ENCODE results near the gene PLA2G2D. TPM values are rescaled to one million over a fixed set of nuclear protein-coding genes. Genes with fewer than 3 reads are reported as not detected.

The PLA2G2D gene
- not detected in 2 replicates for total RNA-seq (2012; rRNA removed)

- H3K4me1 ChIP-seq (ENCODE audit: control insufficient read depth, insufficient read depth, low read length) = peaks cover 2% of the 10 kb centered on the region
- H3K36me3 ChIP-seq (ENCODE audit: insufficient read depth, low read length) = no peaks in the 10 kb centered on the region
- no peak within 1 kb of the TSS for H3K4me3 ChIP-seq (ENCODE audit: low read length)
- no peak within 1 kb of the TSS for H3K9ac ChIP-seq (ENCODE audit: low read depth, low read length)
- H3K9me3 ChIP-seq (replicated peaks; ENCODE audit: low read length) = no peaks in the 10 kb centered on the region
- H3K4me2 ChIP-seq (ENCODE audit: low read length) = no peak within 1 kb of the TSS
- peaks cover 30% of the 10 kb centered on the region for H3K27me3 ChIP-seq (ENCODE audit: control insufficient read depth, insufficient read depth, low read length)
These were observed at the start of gene PLA2G2D for GRCh38 chr1:20119347-20119746. Gene PLA2G2D, minus strand, starts transcription at chr1:20119536. Its CDS starts 38 bp downstream, at chr1:20119498.

- peaks cover 39% of the 10 kb centered on the region for H3K27me3 ChIP-seq (ENCODE audit: control insufficient read depth, insufficient read depth, low read length)
- no peaks in the 10 kb centered on the region for H3K4me1 ChIP-seq (ENCODE audit: control insufficient read depth, insufficient read depth, low read length)
- no peak overlapping the region for H3K4me3 ChIP-seq (ENCODE audit: low read length)
- H3K9me3 ChIP-seq (replicated peaks; ENCODE audit: low read length) = no peaks in the 10 kb centered on the region
- no peak overlapping the region for H3K9ac ChIP-seq (ENCODE audit: low read depth, low read length)
- H3K36me3 ChIP-seq (ENCODE audit: insufficient read depth, low read length) = no peaks in the 10 kb centered on the region
- no peak overlapping the region for H3K4me2 ChIP-seq (ENCODE audit: low read length)
These were observed 49.5 kb upstream of the PLA2G2D start for GRCh38 chr1:20168564-20169491.

GRCh38 chr1:20167126-20167525 is 47.8 kb upstream of the PLA2G2D start:
- Histone ChIP-seq H3K9ac (ENCODE audit: low read depth, low read length) (no peak overlapping the region), H3K4me3 (ENCODE audit: low read length) (no peak overlapping the region)

GRCh38 chr1:20166051-20166450 is 46.7 kb upstream of the PLA2G2D start:
- H3K36me3 ChIP-seq (ENCODE audit: insufficient read depth, low read length) = no peaks in the 10 kb centered on the region
- H3K27me3 ChIP-seq (ENCODE audit: control insufficient read depth, insufficient read depth, low read length) = peaks cover 46% of the 10 kb centered on the region
- no peaks in the 10 kb centered on the region for H3K9me3 ChIP-seq (replicated peaks; ENCODE audit: low read length)
- no peak overlapping the region for H3K4me3 ChIP-seq (ENCODE audit: low read length)
- no peak overlapping the region for H3K9ac ChIP-seq (ENCODE audit: low read depth, low read length)
- H3K4me1 ChIP-seq (ENCODE audit: control insufficient read depth, insufficient read depth, low read length) = no peaks in the 10 kb centered on the region
- no peak overlapping the region for H3K4me2 ChIP-seq (ENCODE audit: low read length)

More at GRCh38 chr1:20167126-20167525, 47.8 kb upstream of the PLA2G2D start:
- no peak overlapping the region for H3K4me2 ChIP-seq (ENCODE audit: low read length)
- peaks cover 46% of the 10 kb centered on the region for H3K27me3 ChIP-seq (ENCODE audit: control insufficient read depth, insufficient read depth, low read length)
- no peaks in the 10 kb centered on the region for H3K4me1 ChIP-seq (ENCODE audit: control insufficient read depth, insufficient read depth, low read length)
- H3K36me3 ChIP-seq (ENCODE audit: insufficient read depth, low read length) = no peaks in the 10 kb centered on the region
- no peaks in the 10 kb centered on the region for H3K9me3 ChIP-seq (replicated peaks; ENCODE audit: low read length)

GRCh38 chr1:20165522-20165951 is 46.2 kb upstream of the PLA2G2D start:
- Histone ChIP-seq H3K9ac (ENCODE audit: low read depth, low read length) (no peak overlapping the region), H3K36me3 (ENCODE audit: insufficient read depth, low read length) (no peaks in the 10 kb centered on the region), H3K4me3 (ENCODE audit: low read length) (no peak overlapping the region), H3K4me2 (ENCODE audit: low read length) (no peak overlapping the region), H3K4me1 (ENCODE audit: control insufficient read depth, insufficient read depth, low read length) (no peaks in the 10 kb centered on the region), H3K27me3 (ENCODE audit: control insufficient read depth, insufficient read depth, low read length) (peaks cover 46% of the 10 kb centered on the region), H3K9me3 (replicated peaks; ENCODE audit: low read length) (peaks cover 2% of the 10 kb centered on the region)

- no peaks in the 10 kb centered on the region for H3K4me1 ChIP-seq (ENCODE audit: control insufficient read depth, insufficient read depth, low read length)
- no peak overlapping the region for H3K9ac ChIP-seq (ENCODE audit: low read depth, low read length)
- H3K4me3 ChIP-seq (ENCODE audit: low read length) = no peak overlapping the region
- H3K9me3 ChIP-seq (replicated peaks; ENCODE audit: low read length) = peaks cover 10% of the 10 kb centered on the region
- peaks cover 46% of the 10 kb centered on the region for H3K27me3 ChIP-seq (ENCODE audit: control insufficient read depth, insufficient read depth, low read length)
- no peaks in the 10 kb centered on the region for H3K36me3 ChIP-seq (ENCODE audit: insufficient read depth, low read length)
- H3K4me2 ChIP-seq (ENCODE audit: low read length) = no peak overlapping the region
These were observed 45.4 kb upstream of the PLA2G2D start for GRCh38 chr1:20164694-20165202.

- H3K9me3 ChIP-seq (replicated peaks; ENCODE audit: low read length) = peaks cover 15% of the 10 kb centered on the region
- H3K4me3 ChIP-seq (ENCODE audit: low read length) = no peak overlapping the region
- peaks cover 17% of the 10 kb centered on the region for H3K27me3 ChIP-seq (ENCODE audit: control insufficient read depth, insufficient read depth, low read length)
These were observed 40.7 kb upstream of the PLA2G2D start for GRCh38 chr1:20160034-20160433.

GRCh38 chr1:20158358-20159070 is 39.2 kb upstream of the PLA2G2D start:
- H3K36me3 ChIP-seq (ENCODE audit: insufficient read depth, low read length) = no peaks in the 10 kb centered on the region
- peaks cover 11% of the 10 kb centered on the region for H3K27me3 ChIP-seq (ENCODE audit: control insufficient read depth, insufficient read depth, low read length)
- H3K4me2 ChIP-seq (ENCODE audit: low read length) = no peak overlapping the region
- peaks cover 4% of the 10 kb centered on the region for H3K4me1 ChIP-seq (ENCODE audit: control insufficient read depth, insufficient read depth, low read length)
- H3K9ac ChIP-seq (ENCODE audit: low read depth, low read length) = no peak overlapping the region
- H3K9me3 ChIP-seq (replicated peaks; ENCODE audit: low read length) = peaks cover 15% of the 10 kb centered on the region
- no peak overlapping the region for H3K4me3 ChIP-seq (ENCODE audit: low read length)

More at GRCh38 chr1:20160034-20160433, 40.7 kb upstream of the PLA2G2D start:
- no peak overlapping the region for H3K9ac ChIP-seq (ENCODE audit: low read depth, low read length)
- H3K4me2 ChIP-seq (ENCODE audit: low read length) = no peak overlapping the region
- no peaks in the 10 kb centered on the region for H3K36me3 ChIP-seq (ENCODE audit: insufficient read depth, low read length)
- no peaks in the 10 kb centered on the region for H3K4me1 ChIP-seq (ENCODE audit: control insufficient read depth, insufficient read depth, low read length)

GRCh38 chr1:20154301-20154831 is 35.0 kb upstream of the PLA2G2D start:
- Histone ChIP-seq H3K27me3 (ENCODE audit: control insufficient read depth, insufficient read depth, low read length) (no peaks in the 10 kb centered on the region), H3K9me3 (replicated peaks; ENCODE audit: low read length) (peaks cover under 1% of the 10 kb centered on the region), H3K4me2 (ENCODE audit: low read length) (peak overlapping the region; percentile 74), H3K4me1 (ENCODE audit: control insufficient read depth, insufficient read depth, low read length) (peaks cover 20% of the 10 kb centered on the region), H3K36me3 (ENCODE audit: insufficient read depth, low read length) (no peaks in the 10 kb centered on the region), H3K9ac (ENCODE audit: low read depth, low read length) (no peak overlapping the region), H3K4me3 (ENCODE audit: low read length) (peak overlapping the region; percentile 60)

GRCh38 chr1:20153000-20153418 is 33.7 kb upstream of the PLA2G2D start:
- H3K4me3 ChIP-seq (ENCODE audit: low read length) = no peak overlapping the region
- H3K4me1 ChIP-seq (ENCODE audit: control insufficient read depth, insufficient read depth, low read length) = peaks cover 20% of the 10 kb centered on the region
- peaks cover under 1% of the 10 kb centered on the region for H3K27me3 ChIP-seq (ENCODE audit: control insufficient read depth, insufficient read depth, low read length)
- no peak overlapping the region for H3K4me2 ChIP-seq (ENCODE audit: low read length)
- no peaks in the 10 kb centered on the region for H3K36me3 ChIP-seq (ENCODE audit: insufficient read depth, low read length)
- H3K9ac ChIP-seq (ENCODE audit: low read depth, low read length) = peak overlapping the region; percentile 52
- no peaks in the 10 kb centered on the region for H3K9me3 ChIP-seq (replicated peaks; ENCODE audit: low read length)

GRCh38 chr1:20152599-20152930 is 33.2 kb upstream of the PLA2G2D start:
- Histone ChIP-seq H3K9me3 (replicated peaks; ENCODE audit: low read length) (no peaks in the 10 kb centered on the region), H3K27me3 (ENCODE audit: control insufficient read depth, insufficient read depth, low read length) (peaks cover 3% of the 10 kb centered on the region), H3K4me2 (ENCODE audit: low read length) (no peak overlapping the region), H3K4me3 (ENCODE audit: low read length) (no peak overlapping the region), H3K9ac (ENCODE audit: low read depth, low read length) (peak overlapping the region; percentile 52), H3K36me3 (ENCODE audit: insufficient read depth, low read length) (no peaks in the 10 kb centered on the region), H3K4me1 (ENCODE audit: control insufficient read depth, insufficient read depth, low read length) (peaks cover 20% of the 10 kb centered on the region)

All from skeletal muscle satellite cell (primary cell).